ENCODE data around the gene SRPK2.
"Not testable (repeated sequence)": the region's sequence is repeated elsewhere in the genome, so short reads cannot be mapped to it uniquely, and the experiment has no call there.

SRPK2 gene

DNA sequence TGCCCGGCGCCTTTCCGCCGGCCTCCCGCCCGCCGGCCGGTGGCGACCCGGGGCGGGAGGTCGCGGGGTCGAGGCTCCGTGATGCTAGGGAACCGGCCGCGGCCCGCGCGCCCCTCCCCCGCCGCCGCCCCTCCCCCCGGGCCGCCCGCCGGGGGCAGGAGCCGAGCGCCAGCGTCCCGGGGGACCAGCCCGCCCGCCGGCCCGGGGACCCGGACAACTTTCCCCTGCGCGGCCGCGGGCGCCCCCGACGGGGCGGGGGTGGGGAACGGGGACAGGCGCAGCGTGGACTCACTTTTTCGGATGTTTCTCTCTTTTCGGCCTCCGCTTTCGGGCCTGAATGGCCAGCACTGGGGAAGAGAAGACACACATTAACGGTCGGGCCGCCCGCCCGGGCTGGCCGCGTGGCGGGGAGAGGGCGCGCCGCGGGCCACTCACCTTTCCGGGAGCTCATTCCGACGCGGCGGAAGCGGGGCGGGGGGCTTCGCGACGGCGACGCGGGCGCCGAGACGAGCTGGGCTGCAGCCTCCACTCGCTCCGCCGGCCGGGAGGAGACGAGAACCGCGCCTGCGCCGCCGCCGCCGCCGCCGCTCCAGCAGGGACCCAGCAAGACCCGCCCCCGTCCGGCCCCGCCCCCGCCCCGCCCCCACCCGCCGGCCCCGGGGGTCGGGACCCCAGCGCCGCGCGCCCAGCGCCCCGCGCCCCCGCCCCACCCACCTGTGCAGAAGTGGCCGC, at the start of gene SRPK2:
Gene SRPK2 (minus strand): TSS at position 566 of the 732 bp plus-strand sequence.
- peak; percentile 50 to 71 for DNase-seq (ENCODE audit: low read depth in 2 of 2)

DNA sequence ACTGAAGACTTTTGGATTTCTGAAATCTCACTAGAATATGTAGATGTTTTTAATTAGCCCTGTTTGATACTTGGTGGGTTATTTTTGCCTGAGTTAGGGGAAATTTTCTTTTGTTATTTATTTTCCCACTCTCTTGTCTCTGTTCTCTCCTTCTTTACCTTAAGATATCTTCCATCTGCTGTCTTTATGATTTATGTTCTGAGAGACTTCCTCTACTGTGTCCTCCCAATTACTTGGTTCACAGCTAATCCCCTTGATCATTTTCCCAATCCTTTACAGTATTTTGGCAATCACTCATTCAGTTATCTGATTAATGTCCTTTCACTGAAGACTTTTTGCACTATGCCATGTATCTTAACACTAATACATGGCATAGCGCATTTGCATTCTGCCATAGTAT, 49.5 kb upstream of the SRPK2 start:
- no peak for DNase-seq (ENCODE audit: low read depth in 2 of 2)

GRCh38 chr7:105437356-105437755, 48.6 kb upstream of the SRPK2 start:
- not testable (repeated sequence) for DNase-seq (ENCODE audit: low read depth in 2 of 2)

DNA sequence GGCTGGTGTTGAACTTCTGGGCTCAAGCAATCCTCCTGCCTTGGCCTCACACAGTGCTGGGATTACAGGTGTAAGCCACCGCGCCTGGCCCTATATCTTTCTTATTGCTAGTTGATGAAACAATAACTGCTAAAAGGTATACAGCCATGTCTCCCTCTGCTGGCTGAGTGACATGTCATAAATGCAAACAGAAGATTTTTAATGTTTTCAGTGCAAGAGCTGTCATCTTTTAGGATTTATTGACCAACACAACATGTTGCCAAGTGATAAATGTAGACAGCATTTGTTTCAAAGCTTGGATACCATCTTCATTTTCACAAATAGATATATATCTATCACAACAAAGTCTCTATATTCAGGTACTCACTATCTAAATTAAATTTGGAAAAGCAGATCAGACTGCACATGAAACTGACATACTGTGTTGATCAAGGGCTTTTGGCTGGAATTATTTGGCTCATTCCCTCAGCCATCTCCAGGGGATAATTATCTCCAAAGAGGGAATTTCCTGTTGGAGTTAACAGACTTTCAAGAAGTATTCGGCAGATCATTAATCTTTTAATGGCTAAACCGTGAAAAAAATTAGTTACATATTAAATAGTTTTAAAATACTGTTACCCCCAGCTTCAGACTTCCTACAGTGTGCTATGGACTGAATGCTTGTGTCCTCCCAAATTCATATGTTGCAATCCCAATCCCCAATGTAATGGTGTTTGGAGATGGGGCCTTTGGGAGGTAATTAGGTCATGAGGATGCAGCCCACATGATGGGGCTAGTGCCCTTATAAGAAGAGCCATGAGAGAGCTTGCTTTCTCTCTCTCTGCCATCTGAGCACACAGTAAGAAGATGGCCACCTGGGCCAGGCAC, 41.3 kb upstream of the SRPK2 start:
- peak in 1 of 2 donors; percentile 46 for DNase-seq (ENCODE audit: low read depth in 2 of 2)

DNA sequence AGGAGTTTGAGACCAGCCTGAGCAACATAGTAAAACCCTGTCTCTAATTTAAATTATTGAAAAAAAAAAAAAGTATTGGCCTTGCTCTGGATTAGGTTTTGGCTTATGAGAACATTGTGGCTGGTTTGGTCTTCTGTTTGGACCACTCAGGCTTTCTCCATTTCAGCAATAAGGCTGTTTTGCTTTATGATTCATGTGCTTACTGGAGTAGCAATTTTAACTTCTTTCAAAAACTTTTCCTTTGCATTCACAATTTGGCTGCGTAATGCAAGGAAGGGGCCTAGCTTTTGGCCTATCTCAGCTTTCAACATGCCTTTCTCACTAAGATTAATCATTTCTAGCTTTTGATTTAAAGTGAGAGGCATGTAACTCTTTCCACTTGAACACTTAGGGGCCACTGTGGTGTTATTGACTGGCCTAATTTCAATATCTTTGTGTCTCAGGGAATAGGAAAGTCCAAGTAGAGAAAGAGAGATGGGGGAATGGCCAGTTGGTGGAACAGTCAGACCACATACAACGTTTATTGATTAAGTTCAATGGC, 38.0 kb upstream of the SRPK2 start:
- peak in 1 of 2 donors; percentile 18 for DNase-seq (ENCODE audit: low read depth in 2 of 2)

DNA sequence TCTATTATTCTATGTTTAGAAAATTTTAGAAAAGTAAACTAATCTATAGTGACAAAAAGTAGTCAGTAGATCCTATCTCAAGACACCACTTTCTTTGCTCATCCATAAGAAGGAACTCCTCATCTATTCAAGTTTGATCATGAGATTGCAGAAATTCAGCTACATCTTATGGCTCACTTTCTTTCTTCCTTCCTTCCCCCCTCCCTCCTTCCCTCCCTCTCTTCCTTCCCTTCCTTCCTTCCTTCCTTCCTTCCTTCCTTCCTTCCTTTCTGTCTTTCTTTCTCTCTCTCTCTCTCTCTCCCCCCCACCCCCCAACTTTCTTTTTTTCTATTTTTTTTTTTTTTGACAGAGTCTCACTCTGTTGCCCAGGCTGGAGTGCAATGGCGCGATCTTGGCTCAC, 35.3 kb upstream of the SRPK2 start:
- DNase-seq (ENCODE audit: low read depth in 2 of 2): no peak

DNA sequence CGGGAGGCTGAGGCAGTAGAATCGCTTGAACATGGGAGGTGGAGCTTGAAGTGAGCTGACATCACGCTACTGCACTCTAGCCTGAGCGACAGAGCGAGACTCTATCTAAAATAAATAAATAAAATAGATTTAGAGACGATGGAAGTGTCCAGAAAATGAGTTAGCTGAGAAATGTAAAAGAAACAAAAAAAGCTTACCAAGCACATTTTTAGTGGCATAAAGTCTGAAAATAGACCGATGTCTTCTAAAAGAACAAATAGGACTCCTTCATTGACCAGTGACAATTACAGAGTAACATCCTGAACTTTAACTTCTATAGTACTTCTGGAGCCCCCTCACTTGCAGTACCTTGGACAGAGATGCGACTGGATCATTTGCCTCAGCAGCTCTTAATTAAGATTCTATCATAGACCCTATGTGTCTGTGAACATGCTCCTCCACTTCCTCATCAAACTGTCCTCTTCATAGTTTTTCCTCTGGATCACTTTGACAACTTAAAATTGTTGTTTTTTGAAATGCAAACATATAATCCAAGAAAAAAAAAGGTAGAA, 25.2 kb upstream of the SRPK2 start:
- DNase-seq (ENCODE audit: low read depth in 2 of 2): no peak

DNA sequence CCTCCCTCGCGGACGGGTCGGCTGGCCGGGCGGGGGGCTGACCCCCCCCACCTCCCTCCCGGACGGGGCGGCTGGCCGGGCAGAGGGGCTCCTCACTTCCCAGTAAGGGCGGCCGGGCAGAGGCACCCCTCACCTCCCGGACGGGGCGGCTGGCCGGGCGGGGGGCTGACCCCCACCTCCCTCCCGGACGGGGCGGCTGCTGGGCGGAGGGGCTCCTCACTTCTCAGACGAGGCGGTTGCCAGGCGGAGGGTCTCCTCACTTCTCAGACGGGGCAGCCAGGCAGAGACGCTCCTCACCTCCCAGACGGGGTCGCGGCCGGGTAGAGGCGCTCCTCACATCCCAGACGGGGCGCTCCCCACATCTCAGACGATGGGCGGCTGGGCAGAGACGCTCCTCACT, 22.1 kb upstream of the SRPK2 start:
- DNase-seq (ENCODE audit: low read depth in 2 of 2): not testable (repeated sequence)

GRCh38 chr7:105409775-105410174, 21.1 kb upstream of the SRPK2 start:
- not testable (repeated sequence) for DNase-seq (ENCODE audit: low read depth in 2 of 2)

DNA sequence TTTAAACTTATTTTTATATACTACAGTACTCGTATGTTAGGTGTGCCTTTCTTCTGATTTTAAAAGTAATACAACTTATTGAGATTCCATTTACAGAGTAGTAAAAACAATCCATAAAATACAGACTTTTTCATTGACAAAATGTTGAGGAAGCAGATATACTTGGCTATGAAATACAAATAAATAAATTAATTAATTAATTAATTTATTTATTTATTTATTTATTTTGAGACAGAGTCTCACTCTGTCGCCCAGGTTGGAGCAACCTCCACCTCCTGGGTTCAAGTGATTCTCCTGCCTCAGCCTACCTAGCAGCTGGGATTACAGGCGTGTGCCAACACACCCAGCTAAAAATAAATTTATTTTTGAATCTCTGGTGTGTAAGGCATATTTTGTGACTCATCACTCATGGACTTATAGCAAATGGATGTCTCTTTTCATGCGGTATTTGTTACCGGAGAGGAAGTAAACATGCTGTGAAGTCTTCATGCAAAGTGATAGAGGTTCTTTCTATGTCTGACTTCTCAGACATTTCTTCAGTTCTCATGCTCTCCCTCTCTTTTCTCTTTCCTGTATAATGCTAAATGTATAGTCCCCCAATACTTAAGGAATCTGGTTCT, 20.2 kb upstream of the SRPK2 start:
- DNase-seq (ENCODE audit: low read depth in 2 of 2): no peak

DNA sequence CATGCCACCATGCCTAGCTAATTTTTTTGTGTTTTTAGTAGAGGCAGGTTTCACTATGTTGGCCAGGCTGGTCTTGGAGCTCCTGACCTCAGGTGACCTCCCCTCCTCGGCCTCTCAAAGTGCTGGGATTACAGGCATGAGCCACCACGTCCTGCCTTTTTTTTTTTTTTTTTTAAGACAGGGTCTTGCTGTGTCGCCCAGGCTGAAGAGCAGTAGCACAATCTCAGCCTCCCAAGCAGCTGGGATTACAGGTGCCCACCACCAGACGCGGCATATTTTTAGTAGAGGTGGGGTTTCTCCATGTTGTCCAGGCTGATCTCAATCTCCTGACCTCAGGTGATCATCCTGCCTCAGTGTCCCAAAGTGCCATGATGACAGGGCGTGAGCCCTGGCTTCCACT, 14.4 kb upstream of the SRPK2 start:
- no peak for DNase-seq (ENCODE audit: low read depth in 2 of 2)

- no peak for DNase-seq (ENCODE audit: low read depth in 2 of 2)
Observed at GRCh38 chr7:105402221-105403095, 13.7 kb upstream of the SRPK2 start.

DNA sequence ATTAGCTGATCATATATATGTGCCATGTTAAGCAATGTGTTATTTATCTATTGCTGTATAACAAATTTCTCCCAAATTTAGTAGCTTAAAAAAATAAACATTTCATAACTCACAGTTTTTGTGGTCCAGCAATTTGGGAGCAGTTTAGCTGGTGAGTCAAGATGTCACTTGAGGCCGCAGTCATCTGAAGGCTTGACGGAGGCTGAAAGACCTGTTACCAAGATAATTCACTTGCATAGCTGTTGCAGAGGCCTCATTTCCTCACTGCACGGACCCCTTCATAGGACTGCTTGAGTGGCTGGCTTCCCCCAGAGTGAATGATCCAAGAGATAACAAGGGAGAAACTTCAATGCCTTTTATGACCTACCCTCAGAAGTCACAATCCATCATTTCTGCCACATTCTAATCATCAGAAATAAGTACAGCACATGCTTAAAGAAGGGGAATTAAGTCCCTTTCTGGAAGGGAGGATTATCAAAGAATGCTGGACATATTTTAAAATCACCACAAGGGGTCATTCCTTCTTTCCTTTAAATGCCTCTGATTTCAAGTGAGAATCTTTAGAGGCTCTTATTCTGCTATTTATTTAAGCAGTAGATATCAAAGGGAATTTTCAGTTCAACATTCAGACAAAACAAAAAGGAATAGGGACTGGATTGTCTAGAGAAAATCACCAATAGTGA, 10.5 kb upstream of the SRPK2 start:
- DNase-seq (ENCODE audit: low read depth in 2 of 2): no peak

DNA sequence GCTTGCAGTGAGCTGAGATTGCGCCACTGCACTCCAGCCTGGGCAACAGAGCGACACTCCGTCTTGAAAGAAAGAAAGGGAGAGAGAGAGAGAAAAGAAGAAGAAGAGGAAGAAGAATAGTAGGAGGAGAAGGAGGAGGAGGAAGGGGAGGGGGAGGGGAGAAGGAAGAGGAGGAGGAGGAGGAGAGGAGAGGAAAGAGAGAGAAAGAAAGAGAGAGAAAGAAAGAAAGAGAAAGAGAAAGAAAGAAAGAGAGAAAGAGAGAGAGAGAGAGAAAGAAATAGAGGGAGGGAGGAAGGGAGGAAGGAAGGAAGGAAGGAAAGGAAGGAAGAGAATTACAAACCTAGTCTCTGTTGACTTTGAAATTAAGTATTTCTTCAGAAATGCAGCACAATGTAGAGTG, 7.8 kb upstream of the SRPK2 start:
- DNase-seq (ENCODE audit: low read depth in 2 of 2): no peak

- no peak for DNase-seq (ENCODE audit: low read depth in 2 of 2)
Observed at GRCh38 chr7:105391429-105391828, 2.7 kb upstream of the SRPK2 start.

GRCh38 chr7:105389889-105390288, 1.2 kb upstream of the SRPK2 start:
- DNase-seq (ENCODE audit: low read depth in 2 of 2): no peak

DNA sequence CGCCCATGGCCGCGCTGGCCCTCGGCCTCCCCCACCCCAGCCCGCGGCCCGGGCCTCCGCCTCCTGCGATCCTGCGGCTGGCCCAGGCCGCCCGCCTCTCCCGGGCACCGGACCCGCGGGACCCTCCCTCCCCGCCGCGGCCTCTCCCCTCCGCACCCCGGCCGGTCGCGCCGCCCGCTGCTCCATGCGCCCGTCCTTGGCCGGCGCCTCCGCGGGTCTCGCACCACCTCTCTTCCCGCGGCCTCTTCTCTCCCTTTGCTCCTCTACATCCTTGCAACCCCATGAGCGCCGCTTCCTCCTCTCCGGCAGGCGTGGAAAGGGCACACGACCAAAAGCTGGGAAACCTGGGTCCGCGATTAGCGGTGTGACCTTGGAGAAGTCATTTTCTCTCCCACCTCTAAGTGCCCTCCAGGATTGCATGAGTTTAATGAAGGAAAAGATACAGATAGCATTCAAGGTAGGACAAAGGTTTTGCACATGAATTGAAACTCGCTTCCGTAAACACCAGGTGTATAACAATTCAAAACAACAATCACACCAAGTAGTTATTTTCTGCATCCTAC, 448 bp upstream of the SRPK2 start:
- DNase-seq (ENCODE audit: low read depth in 2 of 2): peak; percentile 7 to 12

- peak; percentile 23 to 31 for DNase-seq (ENCODE audit: low read depth in 2 of 2)
Observed at GRCh38 chr7:105387508-105388355, 989 bp downstream of the SRPK2 start.

DNA sequence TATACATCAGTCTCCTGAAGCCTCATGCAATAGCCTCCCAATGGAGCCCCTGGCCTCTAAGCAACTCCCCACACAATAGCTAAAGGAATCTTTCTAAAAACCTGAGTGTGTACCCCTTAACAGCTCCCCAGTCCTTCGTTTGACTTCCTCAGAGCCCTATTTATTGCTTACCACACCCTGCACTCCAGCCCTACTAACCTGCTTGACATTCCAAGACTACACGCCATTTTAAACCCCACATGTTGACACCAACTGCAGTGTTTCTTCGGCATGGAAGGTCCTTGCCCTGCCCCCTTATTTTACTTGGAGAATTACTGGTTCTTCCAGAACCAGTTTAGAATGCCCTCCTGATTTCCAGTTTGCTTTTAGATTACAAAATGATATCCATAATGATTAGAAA, 10.8 kb downstream of the SRPK2 start:
- DNase-seq (ENCODE audit: low read depth in 2 of 2): no peak

Data from stimulated activated CD4-positive, alpha-beta T cell treated with anti-CD3 and anti-CD28 coated beads, Interleukin-15, amount 100 ng/mL, for 48 hours (primary cell).